HEK293T (cell line): Measurements from ENCODE around the gene FILIP1.

ENCODE experiments used
- CTCF ChIA-PET: fragments of 350-600 bp; formaldehyde crosslinking; extraction: SDS; loops from one replicate; lab custom pipeline; 2021; ENCODE audit warnings: antibody characterized with exemption, inconsistent platforms; lab: Yijun Ruan, JAX
- POLR2A ChIA-PET: fragments of 350-600 bp; formaldehyde crosslinking; extraction: SDS; loops from one replicate; lab custom pipeline; 2020; ENCODE audit warnings: antibody characterized with exemption, inconsistent platforms; lab: Yijun Ruan, JAX
- DNase-seq: peaks from one replicate; pipeline ENCODE4 v3.0.0; 2012; ENCODE audit warnings: mixed read lengths; ENCODE audit errors: extremely low spot score
- ARNT ChIP-seq: fragments of 450-650 bp; IDR thresholded peaks from 2 replicates; pipeline ENCODE4 v1.6.1; 2017; ENCODE audit warnings: mild to moderate bottlenecking
- BHLHE40 ChIP-seq: fragments of 450-650 bp; IDR thresholded peaks from 2 replicates; pipeline ENCODE4 v1.6.1; 2016; ENCODE audit warnings: mild to moderate bottlenecking, moderate library complexity, borderline replicate concordance
- CTBP1 ChIP-seq: fragments of 450-650 bp; IDR thresholded peaks from 2 replicates; pipeline ENCODE4 v1.6.1; 2016; ENCODE audit warnings: borderline replicate concordance
- ELF4 ChIP-seq: fragments of 450-650 bp; IDR thresholded peaks from 2 replicates; pipeline ENCODE4 v1.6.1; 2017; ENCODE audit warnings: antibody characterized with exemption
- FOXA1 ChIP-seq: fragments of 450-650 bp; IDR thresholded peaks from 2 replicates; pipeline ENCODE4 v1.6.1; 2016; ENCODE audit warnings: mild to moderate bottlenecking
- FOXK2 ChIP-seq: fragments of 450-650 bp; IDR thresholded peaks from 2 replicates; pipeline ENCODE4 v1.6.1; 2016; ENCODE audit warnings: mild to moderate bottlenecking
- FOXM1 ChIP-seq: fragments of 450-650 bp; IDR thresholded peaks from 2 replicates; pipeline ENCODE4 v1.6.1; 2017; ENCODE audit warnings: mild to moderate bottlenecking, borderline replicate concordance
- HDGF ChIP-seq: fragments of 450-650 bp; IDR thresholded peaks from 2 replicates; pipeline ENCODE4 v1.6.1; 2017; ENCODE audit warnings: antibody characterized with exemption, borderline replicate concordance
- L3MBTL2 ChIP-seq: fragments of 450-650 bp; conservative IDR thresholded peaks from 2 replicates; pipeline ENCODE4 v1.6.1; 2016; ENCODE audit warnings: mild to moderate bottlenecking
- LEF1 ChIP-seq: fragments of 450-650 bp; IDR thresholded peaks from 2 replicates; pipeline ENCODE4 v1.6.1; 2017; ENCODE audit warnings: mild to moderate bottlenecking, borderline replicate concordance
- NFRKB ChIP-seq: fragments of 450-650 bp; IDR thresholded peaks from 2 replicates; pipeline ENCODE4 v1.6.1; 2016; ENCODE audit warnings: mild to moderate bottlenecking, moderate library complexity
- SP1 ChIP-seq: fragments of 450-650 bp; IDR thresholded peaks from 2 replicates; pipeline ENCODE4 v1.6.1; 2017
- SUZ12 ChIP-seq: fragments of 450-650 bp; IDR thresholded peaks from 2 replicates; pipeline ENCODE4 v1.6.1; 2016; ENCODE audit warnings: mild to moderate bottlenecking
- TARDBP ChIP-seq: fragments of 450-650 bp; IDR thresholded peaks from 2 replicates; pipeline ENCODE4 v1.6.1; 2016
- ZNF384 ChIP-seq: fragments of 450-650 bp; IDR thresholded peaks from 2 replicates; pipeline ENCODE4 v1.6.1; 2016
- TF ChIP-seq, protein P1 (sequence below): fragments of 450-650 bp; IDR thresholded peaks from 2 replicates; pipeline ENCODE4 v1.6.1; 2016

Gene FILIP1

DNA sequence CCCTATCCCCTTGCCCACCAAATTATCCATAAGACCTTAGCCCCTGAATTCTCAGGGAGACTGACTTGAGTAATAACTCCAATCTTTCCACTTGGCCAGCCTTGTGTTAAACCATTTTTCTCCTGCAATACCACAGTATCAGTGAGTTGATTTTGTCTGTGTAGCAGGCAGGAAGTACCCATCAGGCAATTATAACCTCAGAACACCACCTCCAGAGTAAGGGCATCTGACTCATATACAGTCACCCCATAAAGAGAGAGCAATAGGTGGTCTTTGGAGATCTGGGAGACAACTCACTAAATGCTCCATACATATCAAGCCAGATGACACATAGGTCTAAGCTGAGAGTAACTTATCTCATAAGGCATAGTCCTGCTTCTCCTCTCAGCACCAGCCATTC, 83.7 kb downstream of the FILIP1 start:
- POLR2A ChIA-PET: no interaction called here
- DNase-seq: no peak
- TF ChIP-seq NFRKB (no peak), SP1 (no peak), FOXK2 (no peak), ARNT (no peak), FOXM1 (no peak), BHLHE40 (no peak), L3MBTL2 (no peak), TARDBP (no peak), HDGF (no peak), LEF1 (no peak), FOXA1 (no peak)
- TF ChIP-seq, protein P1, sequence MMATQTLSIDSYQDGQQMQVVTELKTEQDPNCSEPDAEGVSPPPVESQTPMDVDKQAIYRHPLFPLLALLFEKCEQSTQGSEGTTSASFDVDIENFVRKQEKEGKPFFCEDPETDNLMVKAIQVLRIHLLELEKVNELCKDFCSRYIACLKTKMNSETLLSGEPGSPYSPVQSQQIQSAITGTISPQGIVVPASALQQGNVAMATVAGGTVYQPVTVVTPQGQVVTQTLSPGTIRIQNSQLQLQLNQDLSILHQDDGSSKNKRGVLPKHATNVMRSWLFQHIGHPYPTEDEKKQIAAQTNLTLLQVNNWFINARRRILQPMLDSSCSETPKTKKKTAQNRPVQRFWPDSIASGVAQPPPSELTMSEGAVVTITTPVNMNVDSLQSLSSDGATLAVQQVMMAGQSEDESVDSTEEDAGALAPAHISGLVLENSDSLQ: no peak
- CTCF ChIA-PET: no interaction called here

DNA sequence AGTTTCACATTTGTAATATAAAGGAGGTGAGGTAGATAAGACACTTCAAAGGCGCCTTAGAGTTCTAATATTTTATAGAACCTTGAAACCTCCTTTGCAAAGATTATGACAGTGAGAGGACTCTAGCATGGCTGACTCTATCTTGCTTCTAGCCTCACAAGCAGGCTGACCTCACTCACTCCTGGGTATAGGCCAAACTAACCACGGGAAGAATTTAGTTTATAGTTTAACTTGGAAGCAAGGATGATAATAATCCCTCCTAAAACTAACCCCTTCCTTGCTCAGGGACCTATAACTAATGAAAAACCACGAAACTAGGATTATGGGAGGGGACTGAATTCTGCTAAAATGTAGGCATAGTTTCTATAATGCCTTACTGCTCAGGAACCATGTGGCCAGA, 84.3 kb downstream of the FILIP1 start:
- CTCF ChIA-PET: no interaction called here

DNA sequence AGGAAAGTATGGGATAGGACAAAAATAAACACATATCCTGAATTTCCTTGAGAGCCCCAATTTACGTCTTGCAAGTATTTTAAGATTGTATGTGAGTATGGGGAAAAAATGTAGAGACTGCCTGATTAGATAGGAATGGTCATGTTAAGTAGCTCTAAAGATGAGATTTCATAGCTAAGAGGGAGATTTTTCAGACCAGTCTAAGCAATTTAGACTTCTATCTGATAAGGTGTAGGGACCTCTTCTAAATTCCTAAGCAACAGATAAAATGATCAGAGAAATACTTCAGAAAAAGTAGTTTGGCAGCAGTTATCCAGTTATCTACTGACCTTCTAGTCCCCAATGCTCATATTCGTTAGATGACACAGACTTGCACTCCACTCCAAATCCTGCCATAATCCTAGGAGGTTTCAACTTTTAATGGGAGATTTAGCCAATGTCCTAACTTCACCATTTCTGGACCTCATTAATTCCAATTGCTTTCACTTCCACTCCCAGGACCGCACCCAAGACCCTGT, 90.0 kb downstream of the FILIP1 start:
- CTCF ChIA-PET: interaction anchor here (0.5 to 1.0 kb wide), 4 partner anchors 41 to 138 kb away, joined by 3 to 6 read pairs (median 3); no protein-coding TSS in a partner anchor
- POLR2A ChIA-PET: no interaction called here
- DNase-seq: no peak
- TF ChIP-seq NFRKB: no peak
- no peak for TF ChIP-seq FOXM1
- no peak for TF ChIP-seq FOXK2
- no peak for TF ChIP-seq ELF4
- TF ChIP-seq FOXA1: no peak
- TF ChIP-seq, protein P1: no peak
- no peak for TF ChIP-seq ZNF384
- no peak for TF ChIP-seq SP1
- TF ChIP-seq ARNT: no peak
- no peak for TF ChIP-seq LEF1
- TF ChIP-seq BHLHE40: no peak
- TF ChIP-seq L3MBTL2: no peak
- no peak for TF ChIP-seq HDGF
- TF ChIP-seq SUZ12: no peak
- TF ChIP-seq CTBP1: no peak
- no peak for TF ChIP-seq TARDBP

More for the DNA sequence above, 84.3 kb downstream of the FILIP1 start:
- TF ChIP-seq ZNF384: no peak
- no peak for TF ChIP-seq TARDBP
- TF ChIP-seq SUZ12: no peak
- no peak for TF ChIP-seq HDGF
- TF ChIP-seq CTBP1: no peak
- no peak for TF ChIP-seq FOXM1
- TF ChIP-seq FOXA1: no peak
- TF ChIP-seq BHLHE40: no peak
- TF ChIP-seq ELF4: no peak
- TF ChIP-seq ARNT: no peak
- TF ChIP-seq FOXK2: no peak
- TF ChIP-seq L3MBTL2: no peak
- TF ChIP-seq NFRKB: no peak
- TF ChIP-seq LEF1: no peak
- TF ChIP-seq, protein P1: no peak
- TF ChIP-seq SP1: no peak
- POLR2A ChIA-PET: no interaction called here
- no peak for DNase-seq

DNA sequence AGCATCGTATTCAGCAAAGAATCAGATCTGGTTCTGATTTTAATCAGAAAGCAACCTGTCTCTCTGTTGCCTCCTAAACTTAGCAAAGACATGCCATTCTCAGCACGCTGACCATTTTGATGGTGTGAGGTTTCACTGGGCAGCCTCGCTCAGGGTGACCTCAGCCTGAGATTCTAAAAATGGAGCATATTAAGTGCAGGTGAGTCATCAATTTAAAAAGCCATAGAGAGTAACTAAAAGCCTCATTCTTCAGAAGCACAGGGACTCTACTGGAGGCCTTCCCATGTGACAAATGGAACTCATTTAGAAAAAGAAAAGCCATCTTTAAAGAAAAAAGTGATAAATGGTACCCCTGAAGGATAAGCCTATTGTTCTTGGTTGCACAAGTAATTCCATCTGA, 91.3 kb downstream of the FILIP1 start:
- CTCF ChIA-PET: no interaction called here
- peak; percentile 34 for DNase-seq
- no peak for TF ChIP-seq ELF4
- TF ChIP-seq LEF1: no peak
- TF ChIP-seq ARNT: no peak
- no peak for TF ChIP-seq FOXA1
- no peak for TF ChIP-seq BHLHE40
- no peak for TF ChIP-seq TARDBP
- TF ChIP-seq ZNF384: no peak
- no peak for TF ChIP-seq HDGF
- TF ChIP-seq, protein P1: no peak
- TF ChIP-seq SUZ12: no peak
- no peak for TF ChIP-seq NFRKB
- TF ChIP-seq L3MBTL2: no peak
- no peak for TF ChIP-seq FOXK2
- TF ChIP-seq CTBP1: no peak
- no peak for TF ChIP-seq FOXM1
- TF ChIP-seq SP1: no peak
- POLR2A ChIA-PET: no interaction called here

DNA sequence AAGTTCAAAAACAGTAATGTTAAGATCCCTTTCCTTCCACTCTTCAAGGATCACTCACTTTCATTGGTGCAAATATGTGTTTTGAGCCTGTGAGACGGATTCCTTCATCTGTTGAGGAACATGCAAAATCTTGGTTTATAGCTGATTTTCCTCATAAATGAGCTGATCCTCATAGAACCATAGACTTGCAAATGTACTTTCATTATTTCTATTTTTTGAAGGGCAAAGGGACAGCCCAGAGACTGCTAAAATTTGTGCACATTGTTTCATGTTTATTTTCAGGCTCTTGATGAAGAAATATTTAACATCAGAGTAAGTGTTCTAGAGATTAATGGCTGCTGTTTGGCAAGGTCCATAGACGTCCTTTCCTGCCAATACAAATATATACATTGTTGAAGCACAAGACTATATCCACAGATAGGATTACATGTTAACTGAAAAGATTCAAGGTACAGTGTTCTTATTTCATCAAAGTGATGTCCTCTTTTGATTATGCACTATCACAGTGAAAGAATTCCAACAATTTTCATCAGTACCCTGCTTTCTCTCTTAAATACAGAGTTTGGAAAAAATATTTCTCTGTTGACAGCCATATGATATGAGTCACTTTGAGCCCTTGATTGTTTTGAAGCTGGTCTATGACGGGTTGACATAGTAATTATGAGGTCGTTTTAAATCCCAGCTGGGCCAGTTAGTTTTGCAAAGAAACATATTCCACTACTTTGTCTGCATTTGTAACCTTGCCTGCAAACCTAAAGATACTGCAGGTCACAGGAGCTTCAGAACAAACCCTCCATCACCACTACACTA, 95.7 kb downstream of the FILIP1 start:
- DNase-seq: no peak
- TF ChIP-seq TARDBP: no peak
- TF ChIP-seq BHLHE40: no peak
- no peak for TF ChIP-seq ELF4
- no peak for TF ChIP-seq FOXM1
- CTCF ChIA-PET: interaction anchor here (0.7 kb wide), 1 partner anchor 84 kb away, joined by 3 read pairs; no protein-coding TSS in a partner anchor
- POLR2A ChIA-PET: no interaction called here
